Measurements from ENCODE around the gene PCGF5. TPM values are rescaled to one million over a fixed set of nuclear protein-coding genes. Genes with fewer than 3 reads are reported as not detected.
A peak's percentile ranks its signal among the peaks of the same experiment; 100 is the strongest.
"Not testable (repeated sequence)": the region's sequence is repeated elsewhere in the genome, so short reads cannot be mapped to it uniquely, and the experiment has no call there.

The PCGF5 gene
- total RNA-seq = 10 to 100 TPM; 47.8 to 63.7 (median 55.0) TPM

GRCh38 chr10:91220194-91220953, at the start of gene PCGF5:
PCGF5 (plus strand) TSS chr10:91220663; CDS start chr10:91222872, 2,209 bp downstream.
- Histone ChIP-seq H3K36me3 (no peaks in the 10 kb centered on the region), H3K27me3 (no peaks in the 10 kb centered on the region), H3K4me3 (replicated peaks in 1 of 3) (peak within 1 kb of the TSS; percentile 65 to 95 (median 69)), H3K27ac (peak within 1 kb of the TSS; percentile 79 to 96 (median 95)), H3K9me3 (no peaks in the 10 kb centered on the region), H3K4me1 (peaks cover 11 to 15% of the 10 kb centered on the region in 2 donors)
- 2 to 3% methylated on average over 10 to 21 of the region's 66 CpGs for WGBS, 2 donors
- intact Hi-C loops (cut with DNase I) = no loop called here
- peak; percentile 92 to 95 for DNase-seq
- TF ChIP-seq CTCF (IDR thresholded peaks at IDR 0.05) (peak in 3 of 6 experiments; percentile 42 to 55 (median 47)), POLR2A (IDR thresholded peaks at IDR 0.05) (peak in 1 of 2 donors; percentile 93)

- intact Hi-C loops (cut with DNase I) = no loop called here
- Histone ChIP-seq H3K4me3 (replicated peaks in 1 of 3) (no peak overlapping the region), H3K9me3 (no peaks in the 10 kb centered on the region), H3K36me3 (no peaks in the 10 kb centered on the region), H3K27ac (no peak overlapping the region), H3K27me3 (no peaks in the 10 kb centered on the region), H3K4me1 (no peaks in the 10 kb centered on the region)
- no peak for DNase-seq
- WGBS, 2 donors = 85 to 89% methylated on average over 3 of the region's 3 CpGs
- TF ChIP-seq CTCF (IDR thresholded peaks at IDR 0.05) = no peak
- TF ChIP-seq POLR2A (IDR thresholded peaks at IDR 0.05) = no peak
Measured at GRCh38 chr10:91171485-91171884, 49.0 kb upstream of the PCGF5 start.

GRCh38 chr10:91172348-91172747, 48.1 kb upstream of the PCGF5 start:
- intact Hi-C loops (cut with DNase I) = no loop called here
- no peaks in the 10 kb centered on the region for H3K9me3 ChIP-seq
- no peak overlapping the region for H3K27ac ChIP-seq
- no peaks in the 10 kb centered on the region for H3K36me3 ChIP-seq
- no peak for TF ChIP-seq POLR2A (IDR thresholded peaks at IDR 0.05)
- DNase-seq = no peak
- H3K4me3 ChIP-seq (replicated peaks in 1 of 3) = no peak overlapping the region
- no peaks in the 10 kb centered on the region for H3K27me3 ChIP-seq
- H3K4me1 ChIP-seq = no peaks in the 10 kb centered on the region
- whole genome bisulfite sequencing, 2 donors = 96 to 98% methylated on average over 2 of the region's 2 CpGs

GRCh38 chr10:91185239-91185875, 35.1 kb upstream of the PCGF5 start:
- H3K9me3 ChIP-seq = no peaks in the 10 kb centered on the region
- no peak for TF ChIP-seq CTCF (IDR thresholded peaks at IDR 0.05)
- no peak for TF ChIP-seq POLR2A (IDR thresholded peaks at IDR 0.05)
- DNase-seq = peak; percentile 15 to 19
- intact Hi-C loops (cut with DNase I) = no loop called here
- peaks cover 0 to 11% of the 10 kb centered on the region in 2 donors for H3K4me1 ChIP-seq
- 70% methylated on average over 5 to 8 of the region's 8 CpGs for WGBS, 2 donors
- no peaks in the 10 kb centered on the region for H3K27me3 ChIP-seq
- no peak overlapping the region for H3K27ac ChIP-seq
- no peaks in the 10 kb centered on the region for H3K36me3 ChIP-seq
- H3K4me3 ChIP-seq (replicated peaks in 1 of 3) = no peak overlapping the region

- WGBS, 2 donors = 95% methylated on average over 4 of the region's 4 CpGs
- no peak for TF ChIP-seq CTCF (IDR thresholded peaks at IDR 0.05)
- TF ChIP-seq POLR2A (IDR thresholded peaks at IDR 0.05) = no peak
- Histone ChIP-seq H3K36me3 (no peaks in the 10 kb centered on the region), H3K4me1 (peaks cover 0 to 11% of the 10 kb centered on the region in 2 donors), H3K9me3 (no peaks in the 10 kb centered on the region), H3K27me3 (no peaks in the 10 kb centered on the region), H3K4me3 (replicated peaks in 1 of 3) (no peak overlapping the region), H3K27ac (no peak overlapping the region)
- intact Hi-C loops (cut with DNase I) = no loop called here
- DNase-seq = no peak
Measured at GRCh38 chr10:91187156-91187555, 33.3 kb upstream of the PCGF5 start.

- H3K27ac ChIP-seq; H3K9me3 ChIP-seq; H3K36me3 ChIP-seq; H3K27me3 ChIP-seq; intact Hi-C loops (cut with DNase I); DNase-seq; H3K4me3 ChIP-seq (replicated peaks in 1 of 3): not testable (repeated sequence)
- H3K4me1 ChIP-seq = peaks cover 0 to 11% of the 10 kb centered on the region in 2 donors
- WGBS, 2 donors = 87 to 90% methylated on average over 11 of the region's 11 CpGs
Measured at GRCh38 chr10:91188010-91188409, 32.5 kb upstream of the PCGF5 start.

Data from thyroid gland (tissue), 4 donors.